GM18499 (cell line): ENCODE data around the gene RNF135.
"Not testable (repeated sequence)": the region's sequence is repeated elsewhere in the genome, so short reads cannot be mapped to it uniquely, and the experiment has no call there.

Experiments
- ATAC-seq: cut with Tn5 transposase; IDR thresholded peaks from one replicate; pipeline ENCODE4 v1.9.1; 2021; ENCODE audit warnings: moderate number of reproducible peaks; ENCODE audit not compliant: insufficient read depth, unreplicated experiment

Gene RNF135, protein sequence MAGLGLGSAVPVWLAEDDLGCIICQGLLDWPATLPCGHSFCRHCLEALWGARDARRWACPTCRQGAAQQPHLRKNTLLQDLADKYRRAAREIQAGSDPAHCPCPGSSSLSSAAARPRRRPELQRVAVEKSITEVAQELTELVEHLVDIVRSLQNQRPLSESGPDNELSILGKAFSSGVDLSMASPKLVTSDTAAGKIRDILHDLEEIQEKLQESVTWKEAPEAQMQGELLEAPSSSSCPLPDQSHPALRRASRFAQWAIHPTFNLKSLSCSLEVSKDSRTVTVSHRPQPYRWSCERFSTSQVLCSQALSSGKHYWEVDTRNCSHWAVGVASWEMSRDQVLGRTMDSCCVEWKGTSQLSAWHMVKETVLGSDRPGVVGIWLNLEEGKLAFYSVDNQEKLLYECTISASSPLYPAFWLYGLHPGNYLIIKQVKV

DNA sequence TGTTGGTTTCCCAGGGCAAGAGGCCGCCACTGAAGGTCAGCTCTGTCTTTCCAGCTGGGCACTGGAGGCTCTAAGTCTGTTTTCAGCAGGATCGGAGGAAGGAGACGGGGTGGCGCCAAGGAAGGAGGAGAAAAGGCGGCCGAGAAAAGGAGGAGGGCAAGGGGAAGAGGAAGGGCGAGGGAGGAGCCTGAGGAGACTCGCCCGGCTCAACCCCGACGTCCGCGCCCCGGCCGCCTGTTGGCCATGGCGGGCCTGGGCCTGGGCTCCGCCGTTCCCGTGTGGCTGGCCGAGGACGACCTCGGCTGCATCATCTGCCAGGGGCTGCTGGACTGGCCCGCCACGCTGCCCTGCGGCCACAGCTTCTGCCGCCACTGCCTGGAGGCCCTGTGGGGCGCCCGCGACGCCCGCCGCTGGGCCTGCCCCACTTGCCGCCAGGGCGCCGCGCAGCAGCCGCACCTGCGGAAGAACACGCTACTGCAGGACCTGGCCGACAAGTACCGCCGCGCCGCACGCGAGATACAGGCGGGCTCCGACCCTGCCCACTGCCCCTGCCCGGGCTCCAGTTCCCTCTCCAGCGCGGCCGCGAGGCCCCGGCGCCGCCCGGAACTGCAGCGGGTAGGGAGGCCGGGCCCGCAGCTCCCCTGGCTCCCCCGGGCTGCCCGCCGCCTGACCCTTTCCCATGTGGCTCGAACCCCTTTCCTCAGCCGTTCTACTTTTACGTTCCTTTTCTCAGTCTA lies at the start of gene RNF135:
Gene RNF135 (plus strand): TSS at position 209 of the 737 bp plus-strand sequence. CDS start 35 bp downstream, at position 244.
- no peak for ATAC-seq

DNA sequence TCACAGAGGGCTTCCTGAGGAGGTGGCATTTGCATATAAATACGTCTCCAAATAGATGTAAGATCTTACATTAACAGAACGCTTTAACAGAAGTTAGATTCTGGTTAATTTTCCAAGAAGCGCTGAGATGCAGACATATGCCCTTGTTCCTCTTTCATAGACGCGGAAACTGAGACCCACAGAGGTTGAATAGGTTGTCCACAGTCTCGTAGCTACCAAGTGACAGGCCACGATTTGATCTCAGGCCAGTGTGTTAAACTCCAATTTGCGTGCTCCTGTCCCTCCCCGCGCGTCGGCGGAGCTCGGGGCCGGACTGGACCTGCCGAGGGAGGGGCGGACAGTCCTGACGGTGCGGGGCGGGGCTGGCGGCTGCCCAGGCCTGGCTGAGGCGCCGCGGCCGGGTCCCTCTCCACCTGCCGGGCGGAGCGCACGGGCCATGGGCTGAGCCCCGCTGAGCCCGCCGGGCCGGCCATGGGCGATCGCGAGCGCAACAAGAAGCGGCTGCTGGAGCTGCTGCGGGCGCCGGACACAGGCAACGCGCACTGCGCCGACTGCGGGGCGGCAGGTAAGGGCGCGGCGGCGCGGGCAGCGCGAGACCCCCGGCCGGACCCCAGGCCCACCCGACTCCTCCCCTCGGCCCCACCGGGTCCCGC lies 49.2 kb upstream of the RNF135 start, which contains the start of gene ADAP2:
Gene ADAP2 (plus strand): TSS at position 402 of the 653 bp plus-strand sequence. CDS start 70 bp downstream, at position 472.
- ATAC-seq, result no peak

DNA sequence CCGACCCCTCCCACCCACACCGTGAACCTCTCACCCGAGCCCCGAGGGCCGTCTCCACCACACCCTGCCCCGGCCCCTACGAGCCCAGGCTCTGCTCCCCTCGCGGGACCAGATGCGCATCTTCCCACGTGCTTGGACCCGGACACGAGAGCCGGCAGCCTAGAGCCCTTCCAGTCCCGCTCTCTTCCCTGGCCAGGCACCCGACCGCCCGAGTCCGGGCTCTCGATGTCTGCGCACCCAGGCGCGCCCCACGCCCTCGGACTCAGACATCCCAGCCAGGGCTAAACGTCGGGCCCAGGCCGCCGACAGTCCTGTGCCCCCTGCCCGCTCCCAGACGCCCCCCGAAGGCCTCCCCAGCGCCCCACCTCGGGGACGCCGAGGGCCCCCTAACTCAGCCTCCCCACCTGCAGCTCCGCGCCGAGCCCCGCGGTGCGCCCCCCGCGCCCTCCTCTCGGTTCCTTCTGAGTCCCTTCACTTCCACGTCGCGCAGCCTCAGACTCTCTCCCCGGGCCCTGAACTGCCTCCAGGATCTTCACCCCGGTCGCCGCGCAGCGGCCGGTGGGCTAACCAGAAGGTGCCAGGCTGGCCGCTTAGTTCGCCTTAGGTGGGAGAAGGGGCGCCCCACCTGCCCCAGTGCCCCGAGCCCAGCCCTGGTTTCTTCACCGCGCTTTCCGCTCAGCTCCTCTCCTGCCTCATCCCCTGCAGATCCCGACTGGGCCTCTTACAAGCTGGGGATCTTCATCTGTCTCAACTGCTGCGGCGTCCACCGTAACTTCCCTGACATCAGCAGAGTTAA lies 48.4 kb upstream of the RNF135 start:
- ATAC-seq, result no peak

DNA sequence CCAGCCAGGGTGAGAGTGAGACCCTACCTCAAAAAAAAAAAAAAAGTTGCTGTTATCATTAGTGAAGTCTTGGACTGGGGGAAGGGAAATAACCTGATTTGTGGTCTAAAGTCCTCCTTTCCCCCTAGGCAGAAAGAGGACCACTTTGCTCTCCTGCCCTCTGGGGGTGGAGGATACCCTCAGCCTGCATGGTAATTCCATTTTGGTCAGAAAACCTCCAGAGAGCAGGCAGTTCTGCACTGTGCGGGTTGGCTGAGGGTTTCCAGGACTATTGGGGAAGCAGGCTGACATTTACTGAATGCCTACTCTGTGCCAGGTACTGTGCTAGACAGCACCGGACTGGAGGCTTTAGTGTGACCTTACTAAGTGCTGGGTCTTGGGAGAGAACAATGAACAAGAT lies 46.5 kb upstream of the RNF135 start:
- ATAC-seq, result no peak

DNA sequence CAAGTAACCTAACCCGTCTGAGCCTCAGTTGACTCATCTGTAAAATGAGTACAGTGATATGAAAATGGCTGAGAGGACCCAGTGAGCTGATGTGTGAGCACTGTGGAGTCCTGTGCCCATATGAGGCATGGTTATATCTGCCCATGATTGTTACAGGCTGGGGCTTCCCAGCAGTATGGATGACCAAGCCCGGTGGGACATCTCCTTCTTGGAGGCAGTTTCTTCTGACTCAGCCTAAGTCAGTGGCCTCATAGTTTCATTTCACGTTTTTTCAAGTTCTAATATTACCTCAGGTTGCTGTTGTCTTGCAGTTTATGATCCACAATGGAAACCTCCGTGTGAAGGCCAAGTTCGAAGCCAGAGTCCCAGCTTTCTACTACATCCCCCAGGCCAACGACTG lies 44.3 kb upstream of the RNF135 start:
- no peak for ATAC-seq

DNA sequence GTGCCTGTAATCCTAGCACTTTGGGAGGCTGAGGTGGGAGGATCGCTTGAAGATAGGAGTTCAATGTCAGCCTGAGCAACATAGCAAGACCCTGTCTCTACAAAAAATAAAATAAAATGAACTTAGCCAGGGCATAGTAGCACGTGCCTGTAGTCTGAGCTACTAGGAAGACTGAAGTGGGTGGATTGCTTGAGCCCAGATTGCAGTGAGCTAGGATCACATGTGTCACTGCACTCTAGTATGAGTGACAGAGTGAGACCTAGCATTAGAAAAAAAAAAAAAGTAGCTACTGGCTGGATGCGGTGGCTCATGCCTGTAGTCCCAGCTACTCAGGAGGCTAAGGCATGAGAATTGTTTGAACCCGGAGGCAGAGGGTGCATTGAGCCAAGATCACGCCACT lies 43.1 kb upstream of the RNF135 start:
- no peak for ATAC-seq

DNA sequence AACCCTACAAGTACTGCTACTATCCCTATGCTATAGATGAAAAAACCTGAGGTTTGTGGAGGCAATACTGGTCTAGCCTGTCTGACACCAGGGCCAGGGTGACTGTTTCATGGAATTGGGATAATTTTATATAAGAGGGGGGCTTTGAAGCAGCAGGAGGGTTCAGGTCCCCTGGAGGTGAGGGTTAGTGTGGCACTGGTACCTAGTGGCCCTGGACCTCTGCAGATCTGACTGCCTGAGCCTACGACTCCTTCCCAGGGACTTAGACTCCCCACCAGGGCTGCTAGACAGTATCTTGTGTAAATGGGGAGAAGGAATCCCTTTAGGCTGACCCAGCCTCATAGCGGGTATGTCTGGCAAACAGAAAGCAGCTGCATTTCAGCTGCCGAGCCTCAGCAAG lies 42.3 kb upstream of the RNF135 start:
- ATAC-seq, result no peak

DNA sequence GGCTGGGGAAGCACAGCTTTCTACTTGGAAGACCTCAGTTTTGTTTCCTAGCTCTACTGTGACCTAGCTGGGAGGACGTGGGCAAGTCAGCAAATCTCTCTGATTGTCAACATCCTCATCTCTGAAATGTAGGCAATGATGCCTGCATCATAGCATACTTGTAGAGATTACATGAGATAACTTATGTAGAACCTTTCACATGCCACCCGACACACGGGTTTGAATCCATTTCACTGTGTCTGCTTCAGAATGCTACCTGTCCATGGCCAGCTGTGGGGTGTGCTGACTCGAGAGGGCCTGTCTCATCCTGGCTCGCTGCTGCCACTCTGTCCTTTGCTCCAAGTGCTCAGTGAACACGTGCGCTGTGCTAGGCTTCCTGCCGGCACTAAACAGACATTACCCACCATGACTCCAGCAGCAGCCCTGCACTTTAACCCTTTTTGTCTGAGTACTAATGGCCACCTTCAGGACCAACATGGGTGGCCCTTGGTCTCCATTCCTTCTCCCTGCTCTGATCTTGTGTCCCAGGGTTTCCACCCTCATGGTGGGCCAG lies 41.7 kb upstream of the RNF135 start:
- ATAC-seq, result no peak

DNA sequence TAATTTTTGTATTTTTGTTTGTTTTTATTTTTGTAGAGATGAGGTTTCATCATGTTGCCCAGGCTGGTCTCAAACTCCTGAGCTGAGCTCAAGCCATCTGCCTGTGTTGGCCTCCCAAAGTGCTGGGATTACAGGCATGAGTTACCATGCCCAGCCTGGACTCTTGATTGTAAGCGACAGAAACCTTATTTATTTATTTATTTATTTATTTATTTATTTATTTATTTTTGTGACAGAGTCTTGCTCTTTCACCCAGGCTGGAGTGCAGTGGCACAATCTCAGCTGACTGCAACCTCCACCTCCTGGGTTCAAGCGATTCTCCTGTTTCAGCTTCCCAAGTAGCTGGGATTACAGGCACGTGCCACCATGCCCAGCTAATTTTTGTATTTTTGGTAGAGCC lies 41.0 kb upstream of the RNF135 start:
- not testable (repeated sequence) for ATAC-seq

DNA sequence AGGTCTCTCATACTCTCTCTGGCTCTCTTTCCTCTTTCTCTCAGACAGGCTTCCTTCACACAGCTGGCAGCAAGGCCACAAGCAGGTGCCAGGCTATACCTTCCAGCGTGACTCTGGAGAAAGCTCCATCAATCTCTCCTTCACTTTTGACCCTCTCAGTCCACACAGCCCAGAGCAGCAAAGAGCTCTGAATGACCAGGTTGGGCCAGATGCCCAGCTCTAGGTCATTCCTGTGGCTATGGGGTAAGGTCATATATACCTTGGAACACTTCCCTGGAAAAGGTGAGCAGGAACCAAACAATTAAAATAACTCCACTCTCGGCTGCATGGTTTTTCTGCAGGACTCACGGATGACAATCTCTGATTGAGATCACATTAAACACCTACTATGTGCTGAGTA lies 40.3 kb upstream of the RNF135 start:
- ATAC-seq, result no peak

DNA sequence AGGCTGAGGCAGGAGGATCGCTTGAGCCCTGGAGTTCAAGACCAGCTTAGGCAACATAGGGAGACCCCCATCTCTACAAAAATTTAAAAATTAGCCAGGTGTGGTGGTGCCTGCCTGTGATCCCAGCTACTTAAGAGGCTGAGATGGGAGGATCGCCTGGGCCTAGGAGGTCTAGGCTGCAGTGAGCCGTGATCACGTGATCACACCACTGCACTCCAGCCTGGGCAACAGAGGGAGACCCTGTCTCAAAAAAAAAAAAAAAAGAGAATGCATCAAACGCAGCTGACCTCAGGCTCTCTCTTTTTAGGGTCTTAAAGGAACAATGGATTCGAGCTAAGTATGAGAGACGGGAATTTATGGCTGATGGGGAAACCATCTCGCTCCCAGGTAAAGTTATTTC lies 39.3 kb upstream of the RNF135 start:
- not testable (repeated sequence) for ATAC-seq

DNA sequence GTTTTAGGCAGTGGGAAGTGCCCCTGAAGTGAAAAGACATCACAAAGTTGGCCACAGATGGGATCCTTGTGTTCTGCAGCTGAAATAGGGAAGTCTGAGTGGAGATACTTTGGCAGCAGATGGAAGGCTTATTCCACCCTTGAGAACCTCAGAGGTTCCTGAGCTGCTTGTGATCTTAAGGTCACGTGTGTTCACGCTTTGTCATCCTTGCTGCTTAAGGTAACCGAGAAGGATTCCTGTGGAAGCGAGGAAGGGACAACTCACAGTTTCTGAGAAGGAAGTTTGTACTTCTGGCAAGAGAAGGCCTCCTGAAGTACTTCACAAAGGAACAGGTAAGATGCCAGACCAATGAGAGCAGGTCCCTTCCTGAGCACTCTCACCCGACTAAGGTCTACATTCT lies 36.9 kb upstream of the RNF135 start:
- no peak for ATAC-seq

DNA sequence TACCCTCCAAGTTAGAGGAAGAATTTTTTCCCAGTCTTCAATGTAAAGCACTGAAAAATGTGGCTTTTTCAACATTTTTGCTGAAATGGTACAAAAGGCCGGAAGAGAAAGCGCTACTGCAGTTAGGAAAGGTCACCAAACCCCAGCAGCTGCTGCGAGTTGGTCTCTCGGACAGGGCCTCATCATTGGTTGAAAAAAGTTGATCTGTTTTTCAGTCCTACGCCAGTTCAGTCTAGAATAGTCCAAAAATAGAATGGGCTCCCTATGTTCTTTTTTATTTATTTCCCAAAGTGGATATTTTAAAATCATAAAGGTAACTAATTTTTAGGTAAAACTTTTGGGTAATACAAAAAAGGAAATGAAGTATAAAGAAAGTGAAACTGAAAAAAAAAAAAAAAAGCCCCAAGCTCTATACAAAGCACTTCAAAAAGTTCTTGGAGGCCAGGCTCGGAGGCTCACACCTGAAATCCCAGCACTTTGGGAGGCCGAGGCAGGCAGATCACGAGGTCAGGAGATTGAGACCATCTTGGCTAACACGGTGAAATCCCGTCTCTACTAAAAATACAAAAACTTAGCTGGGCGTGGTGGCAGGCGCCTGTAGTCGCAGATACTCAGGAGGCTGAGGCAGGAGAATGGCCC lies 31.7 kb upstream of the RNF135 start:
- no peak for ATAC-seq

DNA sequence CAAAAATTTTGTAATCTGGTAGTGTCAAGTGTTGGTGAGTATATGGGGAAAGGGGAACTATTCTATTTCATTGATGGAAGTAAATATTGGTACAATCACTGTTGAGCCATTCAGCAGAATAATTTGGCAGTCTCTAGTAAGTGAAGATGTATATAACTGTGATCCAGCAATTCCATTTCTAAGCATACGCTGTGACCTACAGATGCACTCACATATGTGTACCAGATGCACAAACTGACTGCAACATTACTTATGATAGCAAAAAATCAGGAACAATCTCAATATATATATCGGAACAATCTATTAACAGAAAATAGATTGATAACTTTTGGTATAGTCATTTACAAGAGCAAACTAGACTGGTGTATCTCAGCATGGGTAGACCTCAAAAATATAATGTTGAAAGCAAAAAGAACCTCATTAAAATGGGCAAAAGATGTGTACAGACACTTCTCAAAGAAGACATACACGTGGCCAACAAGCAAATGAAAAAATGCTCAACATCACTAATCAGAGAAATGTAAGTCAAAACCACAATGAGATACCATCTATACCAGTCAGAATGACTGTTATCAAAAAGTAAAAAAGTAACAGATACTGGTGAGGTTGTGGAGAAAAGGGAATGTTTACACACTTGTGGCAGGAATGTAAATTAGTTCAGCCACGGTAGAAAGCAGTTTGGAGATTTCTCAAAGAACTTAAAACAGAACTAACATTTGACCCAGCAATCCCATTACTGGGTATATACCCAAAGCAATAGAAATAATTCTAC lies 28.3 kb upstream of the RNF135 start:
- ATAC-seq, result no peak

DNA sequence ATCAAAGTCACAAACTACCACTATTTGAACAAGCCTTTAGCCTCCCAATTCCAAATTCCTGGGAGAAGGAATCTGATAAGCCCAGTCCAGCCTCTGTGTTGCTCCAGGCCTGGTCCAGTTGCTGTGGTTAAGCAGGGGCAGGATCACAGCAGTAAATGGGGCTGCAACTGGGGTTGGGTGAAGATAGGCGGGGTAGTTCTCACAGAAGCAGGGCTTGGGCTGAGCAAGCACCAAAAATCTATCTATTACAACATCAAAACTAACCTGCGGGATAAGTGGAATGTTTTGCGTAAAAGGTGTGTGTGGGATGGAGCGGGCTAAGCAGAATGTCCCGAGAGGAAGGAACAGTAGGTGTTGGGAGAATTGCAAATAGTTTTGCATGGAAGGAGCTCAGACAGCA lies 23.0 kb upstream of the RNF135 start:
- no peak for ATAC-seq

DNA sequence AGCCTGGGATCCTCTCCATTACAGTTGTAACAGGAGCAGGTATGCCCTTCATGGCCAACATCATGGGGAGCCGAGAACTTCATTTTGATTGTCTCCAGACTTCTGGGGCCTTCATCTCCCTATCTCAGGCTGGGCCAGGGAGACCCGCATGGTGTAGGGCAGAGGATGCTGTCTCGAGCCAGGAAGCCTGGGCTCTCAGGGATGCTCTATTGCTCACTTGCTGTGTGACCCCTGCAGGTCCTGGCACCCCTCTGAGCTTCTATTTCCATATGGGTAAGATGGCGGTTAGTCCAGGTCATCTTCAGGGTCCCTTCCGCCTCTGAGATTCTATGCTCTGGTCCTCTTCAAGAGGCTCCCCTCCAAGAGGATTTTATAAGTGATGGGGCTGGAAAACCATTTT lies 20.6 kb upstream of the RNF135 start:
- no peak for ATAC-seq

DNA sequence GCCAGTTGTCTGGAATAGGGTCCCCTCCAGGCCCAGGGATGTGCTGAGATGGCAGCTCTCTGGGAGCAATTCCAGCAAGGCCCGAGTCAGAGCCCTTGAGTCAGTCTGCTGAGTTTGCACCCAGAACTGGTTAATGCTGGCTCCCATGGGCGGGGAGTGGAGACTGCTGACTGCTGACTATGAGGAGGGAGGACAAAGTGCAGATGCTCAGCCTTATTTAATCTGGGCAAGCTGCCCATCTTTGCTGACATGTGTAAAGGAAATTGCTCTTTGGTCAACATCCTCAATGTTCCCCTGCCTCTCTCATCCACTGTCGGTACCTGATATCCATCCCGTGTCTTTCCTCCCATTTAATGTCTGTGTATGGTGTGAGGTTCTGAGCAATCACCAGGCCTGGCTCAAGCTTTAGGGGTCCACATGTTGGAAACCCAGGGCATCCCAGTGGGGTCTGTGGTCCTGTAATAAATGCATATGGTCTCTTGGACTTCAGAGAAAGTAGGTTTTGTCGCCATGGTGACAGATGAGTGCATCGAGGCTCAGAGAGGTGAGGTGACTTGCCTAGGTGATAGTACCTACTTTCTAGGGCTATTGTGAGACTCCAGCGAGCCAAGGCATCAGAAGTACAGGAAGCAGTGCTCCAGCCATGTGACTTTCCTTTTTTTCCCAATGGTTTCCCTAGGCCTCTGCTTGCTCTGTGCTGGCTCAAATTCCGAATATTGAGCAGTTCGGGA lies 20.0 kb upstream of the RNF135 start:
- ATAC-seq, result no peak
